ENCODE data around the gene RARG. TPM values are rescaled to one million over a fixed set of nuclear protein-coding genes. Genes with fewer than 3 reads are reported as not detected.

RARG gene
- total and polyA plus RNA-seq, 7 donors: 3.7 to 10.8 (median 6.2) TPM

DNA sequence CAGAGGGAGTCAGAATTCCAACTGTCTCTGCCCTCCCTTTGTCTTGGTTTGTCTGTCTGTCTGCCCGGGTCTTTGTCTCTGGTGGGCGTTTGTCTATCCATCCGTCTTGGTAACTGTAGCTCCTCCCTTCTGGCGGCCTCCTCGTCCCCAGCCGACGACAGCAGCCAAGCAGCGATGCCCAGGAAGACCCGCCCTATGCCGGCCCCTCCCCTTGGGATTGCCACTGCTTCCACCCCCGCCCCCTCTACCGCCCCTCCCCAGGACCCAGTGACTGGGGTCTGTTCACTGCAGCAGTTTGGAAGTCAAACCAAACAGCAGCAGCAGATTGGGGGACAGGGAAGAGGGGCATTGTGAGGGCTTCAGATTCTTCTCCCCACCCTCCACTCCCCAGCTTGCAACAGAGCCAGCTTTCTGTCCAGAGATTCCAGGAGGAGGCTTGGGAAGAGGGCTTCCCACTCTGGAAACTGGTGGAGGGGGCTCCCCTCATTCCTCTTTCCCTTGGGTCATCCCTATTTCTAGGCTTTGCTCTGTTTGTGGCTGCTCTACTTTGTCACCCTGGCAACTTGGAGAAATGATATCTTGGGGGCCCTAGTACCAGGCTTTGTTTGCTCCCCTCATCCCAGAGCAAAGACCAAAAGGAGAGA lies 2.4 kb upstream of the RARG start:
- WGBS, 3 donors: 9 to 13% (median 10%) methylated on average over 12 of the region's 12 CpGs
- TF ChIP-seq, protein P1, sequence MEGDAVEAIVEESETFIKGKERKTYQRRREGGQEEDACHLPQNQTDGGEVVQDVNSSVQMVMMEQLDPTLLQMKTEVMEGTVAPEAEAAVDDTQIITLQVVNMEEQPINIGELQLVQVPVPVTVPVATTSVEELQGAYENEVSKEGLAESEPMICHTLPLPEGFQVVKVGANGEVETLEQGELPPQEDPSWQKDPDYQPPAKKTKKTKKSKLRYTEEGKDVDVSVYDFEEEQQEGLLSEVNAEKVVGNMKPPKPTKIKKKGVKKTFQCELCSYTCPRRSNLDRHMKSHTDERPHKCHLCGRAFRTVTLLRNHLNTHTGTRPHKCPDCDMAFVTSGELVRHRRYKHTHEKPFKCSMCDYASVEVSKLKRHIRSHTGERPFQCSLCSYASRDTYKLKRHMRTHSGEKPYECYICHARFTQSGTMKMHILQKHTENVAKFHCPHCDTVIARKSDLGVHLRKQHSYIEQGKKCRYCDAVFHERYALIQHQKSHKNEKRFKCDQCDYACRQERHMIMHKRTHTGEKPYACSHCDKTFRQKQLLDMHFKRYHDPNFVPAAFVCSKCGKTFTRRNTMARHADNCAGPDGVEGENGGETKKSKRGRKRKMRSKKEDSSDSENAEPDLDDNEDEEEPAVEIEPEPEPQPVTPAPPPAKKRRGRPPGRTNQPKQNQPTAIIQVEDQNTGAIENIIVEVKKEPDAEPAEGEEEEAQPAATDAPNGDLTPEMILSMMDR (IDR thresholded peaks at IDR 0.05): no peak

DNA sequence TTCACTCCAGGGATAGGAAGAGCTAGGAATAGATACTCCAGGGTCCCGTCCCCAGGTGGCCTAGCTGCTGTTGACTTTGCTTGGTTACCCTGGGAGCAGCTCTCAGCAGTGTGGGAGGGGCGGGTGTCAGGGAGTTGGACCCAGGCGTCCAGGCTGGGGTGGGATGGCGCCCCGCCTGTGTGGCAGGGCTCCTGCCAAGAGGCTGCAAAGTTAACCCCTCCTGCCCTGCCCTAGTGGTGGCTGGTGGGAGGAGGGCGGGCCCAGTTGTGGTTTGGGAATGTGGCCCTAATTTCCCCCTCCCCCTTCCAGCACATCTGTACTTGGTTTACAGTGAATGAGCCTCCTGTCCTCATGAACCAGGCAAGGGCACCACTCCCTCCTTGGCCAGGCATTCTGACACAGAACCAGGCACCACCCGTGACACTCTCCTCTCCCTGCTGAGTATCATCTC lies 1.7 kb upstream of the RARG start:
- Histone ChIP-seq H3K27me3 (ENCODE audit: insufficient read depth in 3 of 3, low read length in 2 of 3) (peaks cover 0 to 34% (median 5%) of the 10 kb centered on the region in 3 donors), H3K36me3 (ENCODE audit: insufficient read depth in 1 of 2, low read depth in 1 of 2) (no peaks in the 10 kb centered on the region), H3K9me3 (no peaks in the 10 kb centered on the region), H3K4me3 (no peak overlapping the region), H3K4me1 (peaks cover 8% of the 10 kb centered on the region), H3K27ac (no peak overlapping the region)
- TF ChIP-seq, protein P1 (IDR thresholded peaks at IDR 0.05): no peak
- intact Hi-C loops (cut with DNase I): no loop called here
- no peak for DNase-seq
- WGBS, 3 donors: 37 to 47% (median 41%) methylated on average over 7 of the region's 7 CpGs
- ATAC-seq: no peak

More for the DNA sequence above, 2.4 kb upstream of the RARG start:
- H3K36me3 ChIP-seq (ENCODE audit: insufficient read depth in 1 of 2, low read depth in 1 of 2): no peaks in the 10 kb centered on the region
- H3K9me3 ChIP-seq: no peaks in the 10 kb centered on the region
- H3K27me3 ChIP-seq (ENCODE audit: insufficient read depth in 3 of 3, low read length in 2 of 3): peaks cover 0 to 34% (median 5%) of the 10 kb centered on the region in 3 donors
- peaks cover 8% of the 10 kb centered on the region for H3K4me1 ChIP-seq
- intact Hi-C loops (cut with DNase I): no loop called here
- DNase-seq: peak in 1 of 2 donors; percentile 64
- H3K4me3 ChIP-seq: no peak overlapping the region
- no peak for ATAC-seq
- H3K27ac ChIP-seq: no peak overlapping the region

DNA sequence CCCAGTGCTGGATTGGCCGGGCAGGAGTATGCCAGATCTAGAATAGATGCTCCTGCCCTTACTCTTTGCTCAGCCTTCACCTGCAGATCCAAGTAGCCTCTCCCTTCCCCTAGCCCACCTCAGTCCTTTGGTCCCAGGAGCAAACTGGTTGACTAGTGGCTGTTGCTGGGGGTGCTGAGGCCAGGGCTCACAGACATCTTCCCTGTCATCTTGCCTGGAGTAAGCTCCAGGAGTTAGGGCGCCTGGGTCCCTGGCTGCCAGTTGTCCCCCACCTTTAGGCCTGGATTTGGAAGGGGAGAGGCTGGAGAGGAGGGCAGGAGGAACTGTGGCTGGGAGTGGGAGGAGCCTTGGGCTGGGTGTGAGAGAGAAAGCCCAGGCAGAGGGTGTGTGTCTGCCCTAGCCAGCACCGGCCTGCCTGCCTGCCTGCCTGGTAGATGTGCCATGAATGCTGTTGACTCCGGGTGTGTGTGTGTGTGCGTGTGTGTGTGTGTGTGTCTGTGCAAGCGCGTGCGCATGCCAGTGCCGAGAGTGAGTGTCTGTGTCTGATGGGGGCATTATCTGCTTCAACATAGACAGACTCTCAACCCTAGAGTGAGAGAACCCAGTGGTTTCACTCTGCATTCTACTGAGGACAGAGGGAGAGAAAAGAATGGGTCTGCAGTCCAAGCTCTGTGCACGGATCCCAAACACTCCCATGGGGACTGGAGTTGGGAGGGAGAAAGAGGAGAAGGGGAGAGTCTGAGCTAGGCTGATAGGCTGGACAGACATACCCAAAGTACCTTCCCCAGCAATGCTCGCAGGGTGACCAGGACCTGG lies 845 bp upstream of the RARG start:
- Histone ChIP-seq H3K4me3 (peak overlapping the region; percentile 69), H3K27me3 (ENCODE audit: insufficient read depth in 3 of 3, low read length in 2 of 3) (peaks cover 0 to 34% (median 5%) of the 10 kb centered on the region in 3 donors), H3K27ac (peak overlapping the region; percentile 9), H3K36me3 (ENCODE audit: insufficient read depth in 1 of 2, low read depth in 1 of 2) (no peaks in the 10 kb centered on the region), H3K9me3 (no peaks in the 10 kb centered on the region), H3K4me1 (peaks cover 8% of the 10 kb centered on the region)
- peak; percentile 23 to 50 (median 45) for ATAC-seq
- WGBS, 3 donors: 15 to 22% (median 17%) methylated on average over 11 of the region's 11 CpGs
- TF ChIP-seq, protein P1 (IDR thresholded peaks at IDR 0.05): no peak
- intact Hi-C loops (cut with DNase I): no loop called here
- peak; percentile 36 to 62 for DNase-seq

DNA sequence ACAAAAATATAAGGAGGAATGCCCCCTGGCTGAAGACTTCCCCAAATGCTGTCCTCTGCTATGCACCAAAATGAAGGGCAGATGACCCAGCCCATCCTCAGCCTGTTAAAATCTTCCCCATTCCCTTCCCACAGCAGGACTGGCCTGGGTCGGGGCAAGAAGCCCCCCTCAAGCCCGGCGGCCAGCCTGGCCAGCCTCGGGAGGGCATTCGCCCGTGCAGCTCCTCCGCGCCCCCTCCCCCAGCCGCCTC lies 413 bp downstream of the RARG start:
- 0 to 2% (median 1%) methylated on average over 7 to 9 of the region's 9 CpGs for WGBS, 3 donors
- H3K4me3 ChIP-seq: peak overlapping the region; percentile 69
- peak overlapping the region; percentile 23 for H3K27ac ChIP-seq
- ATAC-seq (no peak), DNase-seq (no peak)
- H3K36me3 ChIP-seq (ENCODE audit: insufficient read depth in 1 of 2, low read depth in 1 of 2): no peaks in the 10 kb centered on the region
- H3K27me3 ChIP-seq (ENCODE audit: insufficient read depth in 3 of 3, low read length in 2 of 3): peaks cover 0 to 34% (median 5%) of the 10 kb centered on the region in 3 donors
- H3K9me3 ChIP-seq: no peaks in the 10 kb centered on the region
- intact Hi-C loops (cut with DNase I): no loop called here
- TF ChIP-seq, protein P1 (IDR thresholded peaks at IDR 0.05): no peak
- H3K4me1 ChIP-seq: peaks cover 8% of the 10 kb centered on the region
